GM21723 (cell line): ENCODE measurements around the gene RBKS.
A peak's percentile ranks its signal among the peaks of the same experiment; 100 is the strongest.
"Not testable (repeated sequence)": the region's sequence is repeated elsewhere in the genome, so short reads cannot be mapped to it uniquely, and the experiment has no call there.

Source experiments
- ATAC-seq: cut with Tn5 transposase; IDR thresholded peaks from one replicate; pipeline ENCODE4 v1.9.1; 2021; ENCODE audit warnings: mild to moderate bottlenecking, moderate library complexity; ENCODE audit not compliant: unreplicated experiment

The RBKS gene

DNA sequence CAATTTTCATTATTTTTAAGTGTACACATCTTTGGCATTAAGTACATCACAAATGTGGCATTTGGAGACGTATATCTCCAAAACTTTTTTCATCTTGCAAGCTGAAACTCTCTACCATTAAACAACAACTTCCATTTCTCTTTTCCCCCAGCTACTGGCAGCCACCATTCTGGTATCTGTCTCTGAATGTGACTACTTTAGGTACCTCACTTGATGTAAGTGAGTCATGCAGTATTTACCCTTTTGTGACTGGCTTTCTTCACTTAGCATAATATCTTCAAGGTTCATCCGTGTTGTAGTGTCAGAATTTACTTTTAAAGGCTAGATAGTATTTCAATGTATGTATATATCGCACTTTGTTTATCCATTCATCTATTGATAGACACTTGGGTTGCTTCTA lies 17.4 kb upstream of the RBKS start:
- no peak for ATAC-seq

DNA sequence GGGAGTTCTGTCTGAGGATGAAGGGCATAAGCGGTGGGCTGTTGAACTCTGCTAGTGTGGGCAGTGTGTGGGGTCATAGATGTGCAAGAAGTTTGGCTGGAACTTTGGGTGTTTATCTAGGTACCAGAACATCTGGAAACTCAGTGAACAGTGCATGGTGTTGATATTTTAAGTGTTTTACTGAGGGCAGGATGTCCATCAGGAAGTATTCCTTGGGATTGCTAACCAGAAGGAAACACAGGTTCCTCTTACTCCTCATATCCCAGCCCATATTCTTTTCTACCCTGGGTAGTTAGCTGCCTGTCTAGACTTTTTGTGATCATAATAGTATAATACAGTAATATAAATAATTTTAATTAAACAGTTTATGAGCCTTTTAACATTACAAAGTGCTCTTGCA lies 15.9 kb upstream of the RBKS start:
- no peak for ATAC-seq

DNA sequence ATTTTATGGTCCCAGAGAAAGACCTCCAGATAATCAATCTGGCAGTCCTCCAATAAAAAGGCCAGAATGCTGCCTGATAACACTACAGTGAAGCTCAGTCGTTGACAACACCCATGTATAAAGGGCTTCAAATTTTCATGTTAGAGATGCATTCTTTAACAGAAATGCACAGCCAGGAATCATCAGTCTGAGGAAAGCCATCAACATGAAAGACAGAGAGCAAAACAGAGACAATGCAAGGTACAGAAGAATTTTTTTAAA lies 14.1 kb upstream of the RBKS start:
- no peak for ATAC-seq

DNA sequence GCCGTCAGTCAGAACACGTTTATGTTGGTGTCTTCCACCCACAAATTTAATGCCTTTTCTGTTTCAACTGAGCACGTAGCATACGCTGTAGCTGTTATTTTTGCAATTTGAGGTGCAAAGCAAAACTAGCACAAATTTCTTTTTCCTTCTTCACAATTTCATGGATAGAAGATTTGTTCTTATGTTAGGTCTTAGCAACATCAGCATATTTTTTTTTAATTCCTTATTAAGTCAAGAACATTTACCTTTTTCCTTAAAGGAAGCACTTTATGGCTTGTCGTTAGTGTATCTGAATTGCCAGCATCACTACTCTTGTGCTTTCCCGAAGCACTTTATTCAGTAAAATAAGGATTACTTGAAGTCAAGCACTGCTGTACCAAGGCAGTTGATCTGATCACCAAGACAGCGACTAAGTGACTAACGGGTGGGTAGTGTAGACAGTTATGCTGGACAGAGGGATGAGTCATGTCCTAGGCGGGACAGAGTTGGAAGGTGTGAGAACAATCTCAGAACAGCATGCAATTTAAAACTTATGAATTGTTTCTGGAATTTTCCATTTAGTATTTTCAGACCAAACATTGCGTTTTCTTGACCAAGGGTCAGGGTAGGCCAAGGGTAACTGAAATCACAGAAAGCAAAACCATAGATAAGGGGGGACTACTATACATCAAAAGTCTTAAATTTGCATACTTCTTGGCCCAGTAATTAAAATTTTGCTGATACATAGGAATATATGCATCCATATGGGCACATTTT lies 13.6 kb upstream of the RBKS start:
- ATAC-seq: no peak

DNA sequence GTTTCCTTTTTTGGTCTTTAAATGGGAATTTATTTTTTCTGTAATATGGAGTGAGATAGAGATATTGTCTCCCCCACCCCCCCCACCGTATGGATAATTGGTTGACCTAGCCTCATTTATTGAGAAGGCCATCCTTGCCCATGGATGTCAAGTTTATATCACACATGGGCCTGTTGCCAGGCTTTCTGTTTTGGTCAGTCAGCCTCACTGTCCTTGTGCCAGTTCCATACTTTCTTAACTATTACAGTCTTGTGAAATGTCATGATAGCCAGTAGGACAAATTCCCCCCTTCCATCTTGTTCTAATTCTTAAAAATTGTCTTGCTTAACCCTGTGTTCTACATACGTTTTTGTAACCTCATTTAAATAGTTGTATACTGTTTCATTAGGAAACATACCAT lies 12.8 kb upstream of the RBKS start:
- ATAC-seq: no peak

DNA sequence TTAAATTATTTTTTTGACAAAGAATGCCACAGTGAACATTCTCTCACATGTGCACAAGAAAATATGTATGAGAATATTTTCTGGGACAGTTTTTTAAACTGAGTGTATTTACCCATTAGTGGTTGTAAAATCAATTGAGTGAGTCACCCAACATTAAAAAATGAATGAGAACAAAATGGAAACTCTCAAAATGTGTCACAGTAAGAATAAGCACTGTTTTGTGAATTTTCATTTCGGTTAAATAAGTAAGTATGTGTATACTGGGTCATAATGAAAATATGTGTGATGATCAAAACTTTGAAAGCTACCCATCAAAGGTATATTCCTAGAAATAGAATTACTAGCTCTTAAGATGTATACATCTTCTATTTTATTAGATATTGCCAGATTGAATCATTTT lies 11.9 kb upstream of the RBKS start:
- no peak for ATAC-seq

DNA sequence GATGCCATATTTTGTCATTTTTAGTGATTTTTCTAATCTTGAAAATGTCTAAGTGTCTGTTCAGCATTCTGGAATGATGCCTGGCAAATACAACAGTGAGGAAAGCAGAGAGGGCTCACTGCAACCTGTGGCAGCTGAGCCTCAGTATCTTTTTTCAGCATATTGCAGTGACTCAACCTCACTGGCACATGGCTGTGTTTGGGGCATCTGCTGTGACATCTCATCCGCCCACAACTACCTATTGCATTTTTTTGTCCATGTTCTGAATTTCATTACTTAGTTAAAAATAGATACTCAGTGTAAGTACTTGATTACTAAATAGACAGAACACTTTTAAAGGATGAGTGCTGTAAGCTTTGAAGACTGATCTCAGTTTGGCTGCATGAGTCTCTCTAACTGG lies 11.0 kb upstream of the RBKS start:
- no peak for ATAC-seq

DNA sequence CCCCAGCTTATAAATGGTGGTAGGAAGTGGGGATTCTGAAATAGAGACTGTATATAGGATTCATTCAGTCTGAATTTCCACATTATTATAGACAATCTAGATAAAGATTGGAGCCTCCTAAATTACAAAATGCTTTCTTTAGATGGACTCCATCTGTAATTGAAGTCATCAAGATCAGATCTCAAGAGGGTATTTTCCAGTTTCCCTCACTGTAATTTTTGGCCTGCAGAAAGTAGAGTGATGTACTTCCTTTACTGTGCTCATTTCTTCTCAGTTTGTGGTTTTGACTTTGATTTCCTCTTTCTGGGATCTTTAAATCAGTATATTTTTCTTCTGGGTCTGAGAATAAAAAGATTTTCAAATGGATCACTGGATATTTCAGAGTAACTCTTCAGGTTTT lies 7.5 kb upstream of the RBKS start:
- ATAC-seq: no peak

DNA sequence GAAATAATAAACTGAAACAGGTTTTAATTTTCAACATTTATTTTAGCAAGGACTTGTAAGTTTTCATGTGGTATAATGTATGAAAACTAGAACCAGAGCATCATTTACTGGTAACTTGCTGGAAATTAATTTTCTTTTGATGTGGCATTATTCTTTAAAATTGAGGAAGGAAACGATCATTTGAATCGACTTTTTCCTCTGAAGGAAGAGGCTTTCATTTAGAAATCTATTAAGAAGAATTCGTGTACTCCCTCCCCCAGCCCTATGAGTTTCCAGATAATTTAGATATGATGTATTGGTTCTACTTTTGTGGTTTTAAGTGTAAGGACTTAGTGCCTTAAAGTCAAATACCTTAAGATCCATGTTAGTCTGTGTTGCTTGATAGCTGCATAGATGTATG lies 2.8 kb upstream of the RBKS start:
- ATAC-seq: no peak

DNA sequence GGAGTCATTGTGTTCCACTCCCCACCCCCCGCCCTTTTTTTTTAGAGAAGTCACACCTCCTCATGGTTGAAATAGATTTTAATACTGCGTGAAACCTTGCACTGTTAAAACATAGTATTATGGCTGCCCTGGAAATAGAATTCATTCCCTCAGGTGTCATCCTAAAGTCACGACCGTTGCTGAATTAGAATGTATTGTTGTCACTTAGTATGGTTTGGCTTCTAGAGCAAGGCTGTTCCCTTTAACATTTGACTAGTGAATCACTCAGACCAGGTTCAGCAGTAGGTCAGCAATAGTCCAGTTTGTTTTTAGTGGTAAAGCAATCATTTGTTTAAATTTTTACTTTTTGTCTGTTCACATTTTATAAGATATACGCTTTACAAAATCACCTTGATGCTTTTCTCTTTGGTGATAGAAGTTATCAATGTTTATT lies 1.5 kb upstream of the RBKS start:
- ATAC-seq: no peak

DNA sequence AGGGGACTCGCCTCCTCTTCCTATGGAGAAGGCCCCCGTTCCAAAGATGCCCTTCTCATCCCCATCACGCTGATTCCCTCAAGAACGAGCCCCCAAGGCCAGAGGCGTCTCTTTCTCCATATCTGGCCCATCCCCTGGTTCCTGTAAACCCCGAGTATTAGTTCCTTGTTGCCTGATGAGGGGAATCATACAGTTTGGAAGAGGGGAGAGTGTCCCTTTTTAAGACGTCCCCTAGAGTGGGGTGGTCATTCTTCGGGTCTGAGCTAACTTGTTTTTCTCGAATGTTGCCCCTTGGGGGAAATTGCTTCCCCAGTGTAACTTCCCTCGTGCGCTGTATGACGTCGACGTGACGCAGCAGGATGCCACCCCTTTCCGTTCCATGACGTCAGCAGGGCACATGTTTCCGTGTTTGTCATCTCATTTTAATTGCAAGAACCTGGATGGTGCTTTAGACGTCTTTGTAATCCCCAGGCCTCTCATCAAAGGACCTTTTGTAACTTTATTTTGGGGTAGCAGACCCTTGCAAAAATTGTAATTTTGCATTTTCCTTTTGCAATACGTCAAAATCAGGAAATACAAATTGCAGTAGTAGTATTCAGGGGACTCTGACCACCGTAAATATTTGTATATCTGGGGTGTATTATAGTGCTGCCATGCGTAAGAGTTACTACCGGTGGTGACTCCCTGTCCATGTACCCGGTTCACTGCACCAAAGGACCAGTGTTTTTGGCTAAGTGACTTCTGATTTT lies 911 bp upstream of the RBKS start:
- ATAC-seq: peak; percentile 19

DNA sequence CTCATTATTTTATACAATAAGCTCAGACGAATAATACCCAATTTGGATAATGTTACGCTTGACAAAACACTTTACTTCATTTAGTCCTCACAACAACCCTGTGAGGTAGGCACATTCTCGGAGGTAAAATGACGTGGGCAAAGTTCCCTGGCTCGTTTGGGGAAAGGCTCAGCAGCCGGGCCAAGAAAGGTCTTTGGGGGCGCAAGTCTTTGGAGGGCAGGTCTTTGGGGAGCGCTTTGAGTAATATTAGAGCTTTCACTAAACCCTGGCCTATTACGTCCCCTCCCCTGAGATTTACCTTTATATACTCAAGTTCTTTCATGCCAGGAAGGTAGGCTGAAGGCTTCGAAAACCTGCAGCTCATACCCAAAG lies 427 bp downstream of the RBKS start:
- ATAC-seq: no peak

DNA sequence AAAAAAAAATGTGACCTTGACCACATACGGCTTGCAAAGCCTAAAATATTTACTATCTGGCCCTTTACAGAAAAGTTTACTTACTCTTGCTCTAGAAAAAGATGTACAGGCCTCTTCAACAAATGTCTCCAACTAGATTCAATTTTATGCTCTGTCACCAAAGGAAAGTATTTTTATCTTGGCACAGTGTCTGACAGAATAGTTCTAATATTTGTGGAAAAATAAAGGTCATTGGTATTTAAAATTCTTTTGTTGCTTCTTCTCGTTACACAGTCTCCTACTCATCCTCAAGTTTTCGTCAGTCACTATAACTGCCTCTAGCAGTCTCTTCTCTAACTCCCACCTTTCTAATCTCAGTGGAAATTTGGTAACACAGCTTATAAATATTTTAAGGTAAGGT lies 1.4 kb downstream of the RBKS start:
- ATAC-seq: no peak

DNA sequence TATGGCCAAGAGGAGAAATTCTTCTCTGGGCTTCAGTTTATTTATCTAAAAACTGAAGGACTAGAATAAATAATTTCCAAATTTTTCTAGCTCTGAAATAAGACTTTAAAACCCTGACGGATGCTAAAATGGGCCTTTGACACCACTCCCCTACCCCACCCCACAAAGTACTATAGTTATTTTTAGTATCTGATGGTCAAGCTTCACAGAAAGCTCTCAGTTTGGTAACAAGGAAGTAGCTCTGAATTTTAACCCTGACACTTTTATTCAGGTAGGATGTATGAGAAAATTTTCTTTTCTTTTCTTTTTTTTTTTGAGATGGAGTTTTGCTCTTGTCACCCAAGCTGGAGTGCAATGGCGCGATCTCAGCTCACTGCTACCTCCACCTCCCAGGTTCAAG lies 2.4 kb downstream of the RBKS start:
- no peak for ATAC-seq

DNA sequence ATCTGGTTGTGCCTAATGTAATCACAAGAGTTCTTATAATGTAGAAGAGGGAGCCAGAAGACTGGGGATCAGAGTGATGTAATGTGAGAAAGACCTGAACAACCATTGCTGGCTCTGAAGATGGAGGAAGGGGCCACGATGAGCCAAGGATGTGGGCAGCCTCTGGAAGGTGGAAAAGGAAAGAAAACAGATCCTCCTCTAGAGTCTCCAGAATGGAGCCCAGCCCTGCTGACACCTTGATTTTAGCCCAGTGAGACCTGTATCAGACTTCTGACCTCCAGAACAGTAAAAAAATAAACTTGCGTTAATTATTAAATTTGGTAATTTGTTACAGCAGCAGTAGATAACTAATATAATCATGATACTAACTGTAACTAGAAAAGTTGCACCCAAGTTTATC lies 3.1 kb downstream of the RBKS start:
- no peak for ATAC-seq

DNA sequence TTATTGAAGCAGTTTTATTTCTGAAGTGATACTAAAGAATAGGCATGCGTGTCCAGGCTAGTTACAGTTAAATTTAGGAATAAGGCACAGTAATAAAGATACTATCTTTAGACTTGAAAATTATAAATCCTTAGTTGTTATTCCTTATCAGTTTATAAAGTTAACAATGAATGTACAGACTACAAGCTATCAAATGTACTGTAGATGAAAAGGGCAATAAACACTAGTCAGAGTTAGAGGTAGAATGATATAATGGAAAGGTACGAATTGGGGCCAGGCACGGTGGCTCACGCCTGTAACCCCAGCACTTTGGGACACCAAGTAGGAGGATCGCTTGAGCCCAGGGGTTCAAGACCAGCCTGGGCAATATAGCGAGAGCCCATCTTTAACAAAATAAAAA lies 3.9 kb downstream of the RBKS start:
- no peak for ATAC-seq

DNA sequence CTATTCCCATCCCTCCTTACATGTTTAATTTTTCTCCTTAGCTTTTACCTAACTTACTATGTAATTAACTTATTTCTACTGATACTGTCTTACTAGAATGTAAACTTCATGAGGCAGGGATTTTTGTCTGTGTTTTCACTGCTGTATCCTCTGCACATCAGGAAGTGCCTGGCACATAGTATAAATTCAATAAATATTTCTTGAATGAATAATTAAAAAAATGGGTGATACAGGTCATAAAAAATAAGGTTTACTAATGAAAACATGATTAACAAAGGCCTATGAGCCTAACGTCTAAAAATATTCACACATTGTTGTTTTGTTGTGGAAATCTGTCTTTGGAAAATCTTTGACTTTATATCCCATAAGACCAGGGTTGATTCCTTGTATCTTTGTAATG lies 4.5 kb downstream of the RBKS start:
- no peak for ATAC-seq

DNA sequence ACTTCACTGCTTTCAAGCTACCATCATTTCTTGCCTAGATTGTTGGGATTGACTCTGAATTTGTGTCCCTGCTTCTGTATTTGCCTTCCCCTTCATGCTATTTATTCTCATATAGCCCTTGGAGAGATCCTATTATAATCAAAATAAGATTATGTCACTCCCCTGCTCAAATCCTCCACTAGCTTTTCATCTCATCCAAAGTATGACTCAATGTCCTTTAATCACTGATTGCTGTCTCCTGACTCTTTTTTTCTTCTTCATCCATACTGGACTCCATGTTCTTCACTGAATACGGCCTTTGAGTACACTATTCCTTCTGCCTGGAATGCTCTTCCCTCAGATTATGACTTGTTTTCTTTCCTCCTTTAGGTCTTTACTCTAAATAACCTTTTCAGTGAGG lies 5.0 kb downstream of the RBKS start:
- no peak for ATAC-seq

DNA sequence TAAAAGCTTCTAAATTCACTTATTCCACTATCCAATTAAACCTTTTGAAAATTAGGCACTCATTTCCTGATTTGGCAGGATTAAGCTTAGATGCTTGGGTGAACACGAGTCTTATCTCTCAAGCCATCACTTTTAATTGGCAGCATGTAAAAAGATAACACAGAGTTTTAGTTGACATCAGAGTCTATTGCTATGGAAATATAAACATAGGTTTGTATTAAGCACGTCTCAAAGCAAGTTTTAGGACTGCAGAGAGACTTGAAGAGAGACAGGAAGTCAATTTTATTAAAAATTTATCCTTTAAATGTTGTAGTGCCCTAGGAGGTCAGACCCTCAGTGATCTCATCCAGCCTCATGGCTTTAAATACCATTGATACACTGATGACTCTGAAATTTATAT lies 5.6 kb downstream of the RBKS start:
- no peak for ATAC-seq

DNA sequence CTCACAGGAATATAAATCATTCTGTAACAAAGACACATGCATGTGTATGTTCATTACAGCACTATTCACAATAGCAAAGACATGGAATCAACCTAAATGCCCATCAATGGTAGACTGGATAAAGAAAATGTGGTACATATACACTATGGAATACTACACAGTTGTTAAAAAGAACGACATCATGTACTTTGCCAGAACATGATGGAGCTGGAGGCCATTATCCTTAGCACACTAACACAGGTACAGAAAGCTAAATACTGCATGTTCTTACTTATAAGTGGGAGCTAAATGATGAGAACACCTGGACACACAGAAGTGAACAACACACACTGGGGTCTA lies 7.6 kb downstream of the RBKS start:
- ATAC-seq: not testable (repeated sequence)

DNA sequence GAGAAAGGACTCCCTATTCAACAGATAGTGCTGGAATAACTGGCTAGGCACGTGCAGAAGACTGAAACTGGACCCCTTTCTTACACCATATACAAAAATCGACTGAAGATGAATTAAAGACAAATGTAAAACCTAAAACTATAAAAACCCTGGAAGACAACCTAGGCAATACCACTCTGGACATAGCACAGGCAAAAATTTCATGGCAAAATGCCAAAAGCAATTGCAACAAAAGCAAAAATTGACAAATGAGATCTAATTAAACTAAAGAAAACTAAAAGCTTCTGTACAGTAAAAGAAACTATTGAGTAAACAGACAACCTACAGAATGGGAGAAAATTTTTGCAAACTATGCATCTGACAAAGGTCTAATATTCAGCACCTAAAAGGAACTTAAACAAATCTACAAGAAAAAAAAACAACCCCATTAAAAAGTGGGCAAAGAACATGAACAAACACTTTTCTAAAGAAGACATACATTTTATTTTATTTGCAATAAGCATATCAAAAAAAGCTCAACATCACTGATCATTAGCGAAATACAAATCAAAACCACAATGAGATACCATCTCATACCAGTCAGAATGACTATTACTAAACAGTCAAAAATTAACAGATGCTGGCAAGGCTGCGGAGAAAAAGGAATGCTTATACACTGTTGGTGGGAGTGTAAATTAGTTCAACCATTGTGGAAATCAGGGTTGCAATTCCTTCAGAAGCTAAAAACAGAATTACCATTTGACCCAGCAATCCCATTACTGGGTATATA lies 8.2 kb downstream of the RBKS start:
- not testable (repeated sequence) for ATAC-seq

DNA sequence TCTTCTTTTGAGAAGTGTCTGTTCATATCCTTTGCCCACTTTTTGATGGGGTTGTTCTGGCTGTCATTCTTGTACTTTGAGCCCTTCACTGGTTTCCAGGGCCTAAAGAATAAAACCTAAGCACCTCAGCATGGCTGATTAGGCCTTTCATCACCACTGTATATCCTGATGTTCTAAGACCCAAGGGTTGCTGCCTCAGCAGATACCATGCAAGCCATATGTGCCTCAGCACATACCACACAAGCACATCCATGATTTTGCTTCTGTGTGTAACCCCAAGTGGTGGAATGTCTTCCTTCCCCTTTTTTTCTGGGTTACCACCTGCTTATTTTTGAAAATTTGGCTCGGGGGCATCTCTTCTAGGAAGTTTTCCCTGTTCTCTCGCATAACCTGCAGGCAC lies 11.4 kb downstream of the RBKS start:
- no peak for ATAC-seq
